IMR-90 (cell line): Measurements from ENCODE around the gene MED12L. TPM values are rescaled to one million over a fixed set of nuclear protein-coding genes. Genes with fewer than 3 reads are reported as not detected.

Source experiments
- ATAC-seq: fragments of 200-7000 bp; cut with Tn5 transposase; 2 replicates; pipeline ENCODE4 v1.9.1; 2020; ENCODE audit warnings: low read depth, mild to moderate bottlenecking, moderate library complexity
- BruUV-seq: library from RNA; stranded (reverse); fragments of 400-500 nt; replicated peaks from 2 replicates; lab custom pipeline; 2021; lab: Mats Ljungman, UMichigan
- CTCF ChIA-PET: fragments of 300-600 bp; formaldehyde crosslinking; extraction: SDS; loops from one replicate; lab custom pipeline; 2021; ENCODE audit warnings: antibody characterized with exemption; lab: Yijun Ruan, JAX
- POLR2A ChIA-PET: fragments of 300-600 bp; sonication (Branson Sonifier 250); formaldehyde crosslinking; loops from one replicate; lab custom pipeline; 2022; ENCODE audit warnings: antibody characterized with exemption; ENCODE audit not compliant: unreplicated experiment; lab: Charles Lee
- DNase-seq: peaks from one replicate; pipeline ENCODE4 v3.0.0; 2013
- H2AFZ ChIP-seq: replicated peaks from 2 replicates; pipeline ENCODE3; 2013; ENCODE audit warnings: low read length, mild to moderate bottlenecking; ENCODE audit not compliant: poor library complexity
- H2AK5ac ChIP-seq: 2 replicates; pipeline ENCODE4 v1.6.1; 2013; ENCODE audit warnings: low read depth, low read length, inconsistent platforms
- H2AK9ac ChIP-seq: replicated peaks from 2 replicates; pipeline ENCODE3; 2013; ENCODE audit warnings: mild to moderate bottlenecking, low read depth, low read length, moderate library complexity; ENCODE audit not compliant: poor library complexity
- H2BK120ac ChIP-seq: 2 replicates; pipeline ENCODE4 v1.6.1; 2013; ENCODE audit warnings: low read depth, low read length, inconsistent platforms
- H2BK15ac ChIP-seq: 3 replicates; pipeline ENCODE4 v1.6.1; 2013; ENCODE audit warnings: low read depth, low read length, inconsistent platforms
- H2BK20ac ChIP-seq: 2 replicates; pipeline ENCODE4 v1.6.1; 2013; ENCODE audit warnings: low read depth, mild to moderate bottlenecking, inconsistent platforms, low read length, moderate library complexity
- H2BK5ac ChIP-seq: 2 replicates; pipeline ENCODE4 v1.6.1; 2013; ENCODE audit warnings: mild to moderate bottlenecking, low read depth, low read length, inconsistent platforms; ENCODE audit not compliant: poor library complexity, severe bottlenecking
- H3K14ac ChIP-seq: replicated peaks from 2 replicates; pipeline ENCODE4 v1.6.1; 2013; ENCODE audit warnings: low read depth, low read length, inconsistent platforms
- H3K18ac ChIP-seq: 2 replicates; pipeline ENCODE4 v1.6.1; 2013; ENCODE audit warnings: low read depth, low read length, control low read depth
- H3K23ac ChIP-seq: 2 replicates; pipeline ENCODE4 v1.6.1; 2013; ENCODE audit warnings: low read depth, low read length, inconsistent platforms
- H3K27ac ChIP-seq: 2 replicates; pipeline ENCODE4 v1.5.1; 2013; ENCODE audit warnings: mild to moderate bottlenecking, control low read depth, low read length; ENCODE audit not compliant: insufficient read depth
- H3K27me3 ChIP-seq: 2 replicates; pipeline ENCODE4 v1.6.1; 2013; ENCODE audit warnings: low read length; ENCODE audit not compliant: control insufficient read depth, insufficient read depth
- H3K36me3 ChIP-seq: 2 replicates; pipeline ENCODE4 v1.6.1; 2013; ENCODE audit warnings: low read length, mixed read lengths; ENCODE audit not compliant: control insufficient read depth, insufficient read depth
- H3K4ac ChIP-seq: 2 replicates; pipeline ENCODE4 v1.6.1; 2013; ENCODE audit warnings: low read depth, low read length, inconsistent platforms
- H3K4me1 ChIP-seq: 2 replicates; pipeline ENCODE4 v1.6.1; 2013; ENCODE audit warnings: low read length, mixed read lengths; ENCODE audit not compliant: control insufficient read depth, insufficient read depth
- H3K4me2 ChIP-seq: 2 replicates; pipeline ENCODE4 v1.6.1; 2013; ENCODE audit warnings: low read depth, mild to moderate bottlenecking, control low read depth, low read length, moderate library complexity
- H3K4me3 ChIP-seq: 2 replicates; pipeline ENCODE4 v1.5.1; 2013; ENCODE audit warnings: low read depth, mild to moderate bottlenecking, control low read depth, low read length, moderate library complexity; ENCODE audit not compliant: insufficient read depth
- H3K56ac ChIP-seq: 2 replicates; pipeline ENCODE4 v1.6.1; 2013; ENCODE audit warnings: low read length, inconsistent platforms; ENCODE audit not compliant: insufficient read depth; ENCODE audit errors: extremely low read depth
- H3K79me1 ChIP-seq, 2 experiments: 2 replicates each; pipeline ENCODE4 v1.6.1; 2013; ENCODE audit warnings: low read length in 2 of 2, inconsistent platforms in 1 of 2, low read depth in 1 of 2
- H3K9ac ChIP-seq: 2 replicates; pipeline ENCODE4 v1.6.1; 2013; ENCODE audit warnings: low read depth, low read length, control low read depth
- H3K9me1 ChIP-seq: 2 replicates; pipeline ENCODE4 v1.6.1; 2013; ENCODE audit warnings: low read length, inconsistent platforms; ENCODE audit not compliant: insufficient read depth
- H3K9me3 ChIP-seq: 2 replicates; pipeline ENCODE4 v1.6.1; 2013; ENCODE audit warnings: low read length; ENCODE audit not compliant: control insufficient read depth, insufficient read depth
- H4K20me1 ChIP-seq: 2 replicates; pipeline ENCODE4 v1.6.1; 2013; ENCODE audit warnings: low read length, inconsistent platforms; ENCODE audit not compliant: insufficient read depth
- H4K5ac ChIP-seq: 2 replicates; pipeline ENCODE4 v1.6.1; 2013; ENCODE audit warnings: mild to moderate bottlenecking, low read depth, low read length, control low read depth
- H4K8ac ChIP-seq, 2 experiments: 2 replicates each; pipeline ENCODE4 v1.6.1; 2013; ENCODE audit warnings: low read depth in 2 of 2, low read length in 2 of 2, control low read depth in 1 of 2, inconsistent platforms in 1 of 2
- H4K91ac ChIP-seq: 2 replicates; pipeline ENCODE4 v1.6.1; 2013; ENCODE audit warnings: low read depth, low read length, inconsistent platforms; ENCODE audit not compliant: insufficient read depth
- BHLHE40 ChIP-seq: fragments of 150-350 bp; IDR thresholded peaks from 2 replicates; pipeline ENCODE4 v1.6.1; 2016; ENCODE audit warnings: mild to moderate bottlenecking, low read depth, low read length
- CEBPB ChIP-seq: IDR thresholded peaks from 2 replicates; pipeline ENCODE4 v1.6.1; 2012; ENCODE audit warnings: low read depth, low read length, improper control_type of control experiment
- CHD1 ChIP-seq: IDR thresholded peaks from 2 replicates; pipeline ENCODE4 v1.6.1; 2012; ENCODE audit warnings: low read depth, low read length, improper control_type of control experiment
- CTCF ChIP-seq: conservative IDR thresholded peaks from 2 replicates; pipeline ENCODE4 v1.5.1; 2012; ENCODE audit warnings: mild to moderate bottlenecking, low read depth, low read length, improper control_type of control experiment
- ELK1 ChIP-seq: fragments of 150-350 bp; IDR thresholded peaks from 2 replicates; pipeline ENCODE4 v1.6.1; 2016; ENCODE audit warnings: low read depth, mild to moderate bottlenecking, low read length, moderate library complexity, borderline replicate concordance
- FOS ChIP-seq: fragments of 150-350 bp; IDR thresholded peaks from 2 replicates; pipeline ENCODE4 v1.6.1; 2016; ENCODE audit warnings: low read depth, low read length
- MAFK ChIP-seq: IDR thresholded peaks from 2 replicates; pipeline ENCODE4 v1.6.1; 2012; ENCODE audit warnings: low read depth, low read length, improper control_type of control experiment
- MAZ ChIP-seq: IDR thresholded peaks from 2 replicates; pipeline ENCODE4 v1.6.1; 2012; ENCODE audit warnings: low read depth, mild to moderate bottlenecking, low read length, improper control_type of control experiment, moderate library complexity, borderline replicate concordance
- MXI1 ChIP-seq: IDR thresholded peaks from 2 replicates; pipeline ENCODE4 v1.6.1; 2012; ENCODE audit warnings: low read depth, mild to moderate bottlenecking, low read length, moderate library complexity, borderline replicate concordance
- NFE2L2 ChIP-seq: fragments of 150-350 bp; IDR thresholded peaks from 2 replicates; pipeline ENCODE4 v1.6.1; 2016; ENCODE audit warnings: low read depth, mild to moderate bottlenecking, low read length
- POLR2A ChIP-seq: IDR thresholded peaks from 2 replicates; pipeline ENCODE4 v1.6.1; 2012; ENCODE audit warnings: mild to moderate bottlenecking, low read depth, low read length
- RAD21 ChIP-seq: IDR thresholded peaks from 2 replicates; pipeline ENCODE4 v1.6.1; 2012; ENCODE audit warnings: low read length, improper control_type of control experiment
- RCOR1 ChIP-seq: IDR thresholded peaks from 2 replicates; pipeline ENCODE4 v1.6.1; 2012; ENCODE audit warnings: mild to moderate bottlenecking, low read length, improper control_type of control experiment; ENCODE audit not compliant: insufficient replicate concordance
- RFX5 ChIP-seq: IDR thresholded peaks from 2 replicates; pipeline ENCODE4 v1.8.0; 2012; ENCODE audit warnings: low read depth, mild to moderate bottlenecking, low read length, moderate library complexity
- SMC3 ChIP-seq: fragments of 150-350 bp; IDR thresholded peaks from 2 replicates; pipeline ENCODE4 v1.6.1; 2016; ENCODE audit warnings: low read depth, mild to moderate bottlenecking, antibody characterized with exemption, low read length, moderate library complexity
- WGBS, 2 experiments: methylation state at CpG; one replicate each; pipeline versions ENCODE4 v1.1.5 to v1.1.7; 2013; ENCODE audit warnings: missing lambda C conversion rate in 2 of 2; ENCODE audit not compliant: insufficient read length in 1 of 2; ENCODE audit errors: extremely low coverage in 2 of 2; 5-methylcytosine and 5-hydroxymethylcytosine counted together
- dilution Hi-C: fragments of 300-500 bp; cut with HindIII; formaldehyde crosslinking; loops from one replicate; pipeline ENCODE4 v1.14.3; 2018; ENCODE audit warnings: low sequenced_read_pairs; ENCODE audit not compliant: unreplicated experiment
- in situ Hi-C: fragments of 300-500 bp; cut with MboI; formaldehyde crosslinking; loops from 3 replicates; pipeline ENCODE4 v1.14.3; 2019; ENCODE audit warnings: low sequenced_read_pairs, inconsistent platforms, mixed read lengths
- intact Hi-C: fragments of 100-400 bp; cut with micrococcal nuclease; formaldehyde crosslinking; loops from 2 replicates; pipeline ENCODE4 v1.10.0; 2022
- polyA plus RNA-seq, 3 experiments: library from polyadenylated mRNA; depleted of rRNA; stranded (reverse); fragments of >200 nt; gene quantifications; 2 replicates each; pipeline ENCODE4 v1.2.3, GENCODE V29; 2012; ENCODE audit warnings: low replicate concordance in 1 of 3
- total RNA-seq: library from RNA; depleted of rRNA; stranded (reverse); fragments of >200 nt; gene quantifications from 2 replicates; pipeline ENCODE4 v1.2.3, GENCODE V29; 2012
- TF ChIP-seq, protein P1 (sequence below): fragments of 150-350 bp; IDR thresholded peaks from 2 replicates; pipeline ENCODE4 v1.6.1; 2017; ENCODE audit warnings: mild to moderate bottlenecking, antibody characterized with exemption, low read length, low read depth

Gene MED12L
- total and polyA plus RNA-seq, 2 of the 4 experiments (the other 2 are of a cell fraction) = 0.05 to 0.18 TPM

GRCh38 chr3:151058740-151059139 is 26.7 kb upstream of the MED12L start:
- no peak overlapping the region for H3K18ac ChIP-seq
- POLR2A ChIA-PET = no interaction called here
- no peak for ATAC-seq

More at GRCh38 chr3:151058740-151059139, 26.7 kb upstream of the MED12L start:
- Histone ChIP-seq H2AFZ (no peak overlapping the region), H3K79me1 (no peaks in the 10 kb centered on the region), H4K20me1 (no peaks in the 10 kb centered on the region), H2BK20ac (no peak overlapping the region), H2BK120ac (no peak overlapping the region), H3K14ac (no peak overlapping the region), H2AK9ac (no peak overlapping the region), H3K27me3 (peaks cover 8% of the 10 kb centered on the region), H3K36me3 (no peaks in the 10 kb centered on the region), H3K56ac (no peak overlapping the region), H3K9ac (no peak overlapping the region), H3K23ac (no peak overlapping the region), H3K9me1 (no peaks in the 10 kb centered on the region), H3K9me3 (no peaks in the 10 kb centered on the region), H3K27ac (no peak overlapping the region), H3K4me1 (no peaks in the 10 kb centered on the region), H2AK5ac (no peak overlapping the region), H3K4ac (no peak overlapping the region), H4K91ac (no peak overlapping the region), H3K4me2 (no peak overlapping the region), H4K5ac (no peak overlapping the region), H3K4me3 (no peak overlapping the region), H2BK5ac (no peak overlapping the region), H4K8ac (no peak overlapping the region), H2BK15ac (no peak overlapping the region)
- intact Hi-C loops (no loop called here), dilution Hi-C loops (no loop called here), in situ Hi-C loops (no loop called here)
- BruUV-seq = no TSS peak
- no peak for TF ChIP-seq RAD21
- no peak for TF ChIP-seq RFX5
- TF ChIP-seq SMC3 = no peak
- TF ChIP-seq ELK1 = no peak
- no peak for TF ChIP-seq POLR2A
- TF ChIP-seq BHLHE40 = no peak
- TF ChIP-seq MAZ = no peak
- TF ChIP-seq MAFK = no peak
- no peak for TF ChIP-seq RCOR1
- no peak for TF ChIP-seq CTCF
- TF ChIP-seq, protein P1, sequence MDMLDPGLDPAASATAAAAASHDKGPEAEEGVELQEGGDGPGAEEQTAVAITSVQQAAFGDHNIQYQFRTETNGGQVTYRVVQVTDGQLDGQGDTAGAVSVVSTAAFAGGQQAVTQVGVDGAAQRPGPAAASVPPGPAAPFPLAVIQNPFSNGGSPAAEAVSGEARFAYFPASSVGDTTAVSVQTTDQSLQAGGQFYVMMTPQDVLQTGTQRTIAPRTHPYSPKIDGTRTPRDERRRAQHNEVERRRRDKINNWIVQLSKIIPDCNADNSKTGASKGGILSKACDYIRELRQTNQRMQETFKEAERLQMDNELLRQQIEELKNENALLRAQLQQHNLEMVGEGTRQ = no peak
- no peak for TF ChIP-seq CEBPB
- TF ChIP-seq MXI1 = no peak
- no peak for TF ChIP-seq FOS
- no peak for TF ChIP-seq CHD1
- TF ChIP-seq NFE2L2 = no peak
- CTCF ChIA-PET = no interaction called here
- no peak for DNase-seq
- WGBS, 2 experiments = no CpG with 5 or more reads among the region's 7 CpGs
